Ascending aorta (tissue), 2 donors: ENCODE results near the gene SMPD3. TPM values are rescaled to one million over a fixed set of nuclear protein-coding genes. Genes with fewer than 3 reads are reported as not detected.

Source experiments
- DNase-seq, 2 donors: peaks; one replicate each; pipeline ENCODE4 v3.0.0-alpha.2; 2019; ENCODE audit warnings: low spot score in 2 of 2
- H3K27ac ChIP-seq, 2 donors: fragments of 200-600 bp; sonication (generic); one replicate each; pipeline ENCODE4 v1.5.1; 2016 to 2017; ENCODE audit warnings: mild to moderate bottlenecking in 1 of 2
- H3K27me3 ChIP-seq: fragments of 200-600 bp; sonication (generic); one replicate; pipeline ENCODE4 v1.5.1; 2017
- H3K36me3 ChIP-seq, 2 donors: fragments of 200-600 bp; sonication (generic); one replicate each; pipeline ENCODE4 v1.5.1; 2016
- H3K4me1 ChIP-seq, 2 donors: fragments of 200-600 bp; sonication (generic); one replicate each; pipeline ENCODE4 v1.5.1; 2016 to 2017; ENCODE audit warnings: mild to moderate bottlenecking in 1 of 2
- H3K4me3 ChIP-seq, 2 donors: fragments of 200-600 bp; sonication (generic); one replicate each; pipeline ENCODE4 v1.5.1; 2016 to 2017; ENCODE audit warnings: mild to moderate bottlenecking in 1 of 2
- H3K9me3 ChIP-seq, 2 donors: fragments of 200-600 bp; sonication (generic); one replicate each; pipeline ENCODE4 v1.5.1; 2016
- intact Hi-C: fragments of 100-400 bp; cut with DNase I; formaldehyde crosslinking; loops from one replicate; pipeline ENCODE4 v1.15.1; 2023
- total RNA-seq: library from RNA; depleted of rRNA; stranded (reverse); fragments of >200 nt; gene quantifications from one replicate; pipeline ENCODE4 v1.1.0, GENCODE V29; 2016
- TF ChIP-seq, protein P1 (sequence below), 3 experiments: fragments of 200-600 bp in 2 of 3; fragments of 450-650 bp in 1 of 3; sonication (generic) in 2 of 3; IDR thresholded peaks; one replicate each; pipeline ENCODE4 v1.5.1; 2016 to 2019; ENCODE audit warnings: antibody characterized with exemption in 3 of 3, mild to moderate bottlenecking in 1 of 3, moderate library complexity in 1 of 3

Gene SMPD3
- total RNA-seq, 1 donor from 2014 or later, result not detected

DNA sequence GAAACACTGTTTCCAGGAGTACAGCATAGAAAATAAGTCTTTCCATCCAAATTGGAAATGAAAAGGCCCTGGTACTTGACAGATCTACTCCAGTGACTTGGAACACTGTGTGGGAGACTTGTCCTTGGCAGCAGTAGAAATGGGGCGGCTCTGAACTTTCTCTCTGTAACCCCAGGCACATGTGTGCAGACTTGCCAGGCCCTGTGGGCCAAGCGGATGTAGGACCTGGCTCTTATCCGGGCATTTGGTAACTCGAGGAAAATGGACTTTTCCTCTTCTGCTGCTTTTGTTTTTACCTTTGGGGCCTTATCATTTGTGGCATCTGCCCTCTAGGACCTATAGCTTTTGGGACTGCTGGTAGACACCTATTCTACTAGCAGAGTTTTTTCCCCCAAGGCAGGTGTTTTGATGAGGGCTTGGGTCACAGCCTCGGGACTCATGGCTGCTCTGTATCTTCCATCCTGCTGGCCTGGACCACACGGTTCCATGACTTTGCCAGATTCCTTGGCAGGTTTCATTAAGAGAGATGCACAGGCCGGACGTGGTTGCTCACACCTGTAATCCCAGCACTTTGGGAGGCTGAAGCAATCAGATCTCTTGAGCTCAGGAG is 43.5 kb downstream of the SMPD3 start:
- H3K4me3 ChIP-seq, result no peak overlapping the region
- intact Hi-C loops, result no loop called here
- H3K27me3 ChIP-seq, result no peaks in the 10 kb centered on the region
- H3K9me3 ChIP-seq, result no peaks in the 10 kb centered on the region
- H3K4me1 ChIP-seq, result no peaks in the 10 kb centered on the region
- no peaks in the 10 kb centered on the region for H3K36me3 ChIP-seq
- DNase-seq, result no peak
- no peak overlapping the region for H3K27ac ChIP-seq
- TF ChIP-seq, protein P1, sequence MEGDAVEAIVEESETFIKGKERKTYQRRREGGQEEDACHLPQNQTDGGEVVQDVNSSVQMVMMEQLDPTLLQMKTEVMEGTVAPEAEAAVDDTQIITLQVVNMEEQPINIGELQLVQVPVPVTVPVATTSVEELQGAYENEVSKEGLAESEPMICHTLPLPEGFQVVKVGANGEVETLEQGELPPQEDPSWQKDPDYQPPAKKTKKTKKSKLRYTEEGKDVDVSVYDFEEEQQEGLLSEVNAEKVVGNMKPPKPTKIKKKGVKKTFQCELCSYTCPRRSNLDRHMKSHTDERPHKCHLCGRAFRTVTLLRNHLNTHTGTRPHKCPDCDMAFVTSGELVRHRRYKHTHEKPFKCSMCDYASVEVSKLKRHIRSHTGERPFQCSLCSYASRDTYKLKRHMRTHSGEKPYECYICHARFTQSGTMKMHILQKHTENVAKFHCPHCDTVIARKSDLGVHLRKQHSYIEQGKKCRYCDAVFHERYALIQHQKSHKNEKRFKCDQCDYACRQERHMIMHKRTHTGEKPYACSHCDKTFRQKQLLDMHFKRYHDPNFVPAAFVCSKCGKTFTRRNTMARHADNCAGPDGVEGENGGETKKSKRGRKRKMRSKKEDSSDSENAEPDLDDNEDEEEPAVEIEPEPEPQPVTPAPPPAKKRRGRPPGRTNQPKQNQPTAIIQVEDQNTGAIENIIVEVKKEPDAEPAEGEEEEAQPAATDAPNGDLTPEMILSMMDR (IDR thresholded peaks at IDR 0.05), result no peak

DNA sequence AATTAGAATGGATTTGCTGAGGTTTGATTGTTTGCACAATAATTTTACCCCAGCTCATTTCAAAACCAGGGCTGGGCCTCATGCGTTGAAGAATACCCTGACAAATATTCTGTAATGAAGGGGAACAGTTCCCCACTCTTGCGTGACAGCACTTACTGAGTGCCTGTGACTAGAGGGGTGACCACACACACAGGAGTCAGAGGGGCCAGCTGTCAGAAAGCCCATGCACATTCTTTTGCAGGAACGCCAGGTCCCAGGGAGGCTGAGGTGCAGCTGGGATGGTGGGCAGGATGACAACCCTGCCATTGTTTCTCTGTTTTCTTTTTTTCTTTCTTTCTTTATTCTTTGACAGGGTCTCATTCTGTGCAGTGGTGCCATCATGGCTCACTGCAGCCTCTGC is 44.6 kb downstream of the SMPD3 start:
- no peaks in the 10 kb centered on the region for H3K27me3 ChIP-seq
- no peak for DNase-seq
- TF ChIP-seq, protein P1 (IDR thresholded peaks at IDR 0.05), result no peak
- intact Hi-C loops, result no loop called here
- H3K4me3 ChIP-seq, result no peak overlapping the region
- H3K27ac ChIP-seq, result no peak overlapping the region
- H3K4me1 ChIP-seq, result no peaks in the 10 kb centered on the region
- no peaks in the 10 kb centered on the region for H3K9me3 ChIP-seq
- no peaks in the 10 kb centered on the region for H3K36me3 ChIP-seq

DNA sequence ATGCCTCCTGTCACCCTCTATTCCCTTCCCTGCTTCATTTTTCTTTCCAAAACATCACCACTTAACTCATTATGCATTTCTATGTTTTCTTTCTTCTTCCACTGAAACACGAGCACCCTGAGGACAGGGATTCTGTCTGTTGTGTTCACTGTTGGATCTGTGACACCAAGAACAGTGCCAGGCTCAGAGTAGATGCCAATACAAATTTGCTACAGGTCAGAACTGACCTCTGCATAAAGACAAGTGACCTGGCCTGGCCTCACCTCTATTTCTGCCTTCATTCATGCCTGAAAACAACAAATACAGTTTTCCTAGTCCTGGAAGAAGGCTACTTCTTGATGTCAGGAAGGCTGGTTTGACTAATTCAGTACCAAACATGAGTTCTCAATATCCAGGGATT is 45.1 kb downstream of the SMPD3 start:
- intact Hi-C loops, result no loop called here
- no peak for DNase-seq
- Histone ChIP-seq H3K4me3 (no peak overlapping the region), H3K36me3 (no peaks in the 10 kb centered on the region), H3K27ac (no peak overlapping the region), H3K9me3 (no peaks in the 10 kb centered on the region), H3K27me3 (no peaks in the 10 kb centered on the region), H3K4me1 (no peaks in the 10 kb centered on the region)
- TF ChIP-seq, protein P1 (IDR thresholded peaks at IDR 0.05), result no peak

DNA sequence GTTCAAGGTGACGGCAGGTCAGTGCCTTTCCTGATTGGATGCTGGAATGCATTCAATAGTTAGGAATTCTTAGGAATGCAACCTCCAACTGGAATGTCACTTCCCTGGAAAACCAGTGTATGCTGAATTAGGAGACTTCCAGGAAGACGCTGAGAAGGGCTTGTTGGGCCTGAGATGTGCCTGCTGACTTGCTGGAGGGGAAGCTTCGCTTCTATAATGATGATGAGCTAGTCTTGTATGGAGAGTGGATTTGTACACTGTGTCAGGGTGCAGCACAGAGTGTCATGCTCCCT is 45.6 kb downstream of the SMPD3 start:
- DNase-seq, result no peak
- H3K4me3 ChIP-seq, result no peak overlapping the region
- H3K9me3 ChIP-seq, result no peaks in the 10 kb centered on the region
- H3K27ac ChIP-seq, result no peak overlapping the region
- intact Hi-C loops, result no loop called here
- no peaks in the 10 kb centered on the region for H3K36me3 ChIP-seq
- TF ChIP-seq, protein P1 (IDR thresholded peaks at IDR 0.05), result no peak
- H3K4me1 ChIP-seq, result no peaks in the 10 kb centered on the region
- H3K27me3 ChIP-seq, result no peaks in the 10 kb centered on the region

DNA sequence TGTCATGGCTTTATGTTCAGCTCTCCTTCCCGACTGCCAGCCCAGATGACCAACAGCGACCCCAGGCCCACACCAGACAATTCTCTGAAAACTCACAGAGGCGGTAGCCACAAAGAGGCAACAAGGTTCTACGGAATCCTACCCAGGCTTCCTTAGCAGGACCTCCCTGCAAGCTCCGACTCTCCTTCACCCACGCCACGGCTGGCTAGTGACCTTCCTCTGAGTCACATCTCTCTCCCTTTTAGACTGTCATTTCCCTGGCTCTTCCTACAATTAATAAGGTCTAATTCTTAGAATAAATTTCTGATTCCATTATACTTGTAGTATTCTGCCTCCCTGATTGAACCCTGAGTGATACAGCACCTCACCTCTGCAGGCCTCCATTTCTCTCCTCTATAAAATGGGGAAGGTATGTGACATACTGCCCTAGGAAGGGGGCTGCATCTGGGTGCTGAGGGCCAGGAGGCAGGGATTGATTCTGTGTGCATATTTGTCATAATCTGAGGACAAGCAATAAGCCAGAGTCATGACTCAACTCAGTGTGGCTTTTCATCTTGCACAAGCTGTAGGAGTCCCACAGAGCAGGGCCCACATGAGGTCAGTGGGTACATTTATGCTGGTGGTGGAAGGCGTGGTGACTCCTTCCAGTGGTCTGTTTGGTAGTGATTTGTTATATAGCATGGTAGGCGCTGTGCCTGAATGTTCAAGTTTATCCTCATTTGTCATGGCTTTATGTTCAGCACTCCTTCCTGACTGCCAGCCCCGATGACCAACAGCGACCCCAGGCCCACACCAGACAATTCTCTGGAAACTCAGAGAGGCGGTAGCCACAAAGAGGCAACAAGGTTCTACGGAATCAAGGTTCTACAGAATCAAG is 46.2 kb downstream of the SMPD3 start:
- H3K27me3 ChIP-seq, result no peaks in the 10 kb centered on the region
- no peak overlapping the region for H3K27ac ChIP-seq
- TF ChIP-seq, protein P1 (IDR thresholded peaks at IDR 0.05), result no peak
- intact Hi-C loops, result no loop called here
- H3K36me3 ChIP-seq, result no peaks in the 10 kb centered on the region
- no peaks in the 10 kb centered on the region for H3K9me3 ChIP-seq
- DNase-seq, result no peak
- H3K4me1 ChIP-seq, result no peaks in the 10 kb centered on the region
- no peak overlapping the region for H3K4me3 ChIP-seq
